ENCODE measurements around the gene CBX5.
A peak's percentile ranks its signal among the peaks of the same experiment; 100 is the strongest.
"Not testable (repeated sequence)": the region's sequence is repeated elsewhere in the genome, so short reads cannot be mapped to it uniquely, and the experiment has no call there.

The CBX5 gene

GRCh38 chr12:54228471-54228870 lies 51.5 kb downstream of the CBX5 start:
- no peak for TF ChIP-seq CTCF (IDR thresholded peaks at IDR 0.05; ENCODE audit: insufficient read depth, low read depth, low read length, missing control alignments)
- DNase-seq (ENCODE audit: low read depth) = no peak
- H3K4me3 ChIP-seq (ENCODE audit: low read length) = no peak overlapping the region

GRCh38 chr12:54227927-54228326 lies 52.0 kb downstream of the CBX5 start:
- H3K4me3 ChIP-seq (ENCODE audit: low read length); DNase-seq (ENCODE audit: low read depth): not testable (repeated sequence)

- H3K4me3 ChIP-seq (ENCODE audit: low read length) = no peak overlapping the region
- TF ChIP-seq CTCF (IDR thresholded peaks at IDR 0.05; ENCODE audit: insufficient read depth, low read depth, low read length, missing control alignments) = no peak
- DNase-seq (ENCODE audit: low read depth) = no peak
Observed at GRCh38 chr12:54227376-54227775, 52.5 kb downstream of the CBX5 start.

GRCh38 chr12:54225666-54226065 lies 54.3 kb downstream of the CBX5 start:
- no peak for DNase-seq (ENCODE audit: low read depth)
- TF ChIP-seq CTCF (IDR thresholded peaks at IDR 0.05; ENCODE audit: insufficient read depth, low read depth, low read length, missing control alignments) = no peak
- H3K4me3 ChIP-seq (ENCODE audit: low read length) = no peak overlapping the region

- H3K4me3 ChIP-seq (ENCODE audit: low read length) = no peak overlapping the region
- DNase-seq (ENCODE audit: low read depth) = peak; percentile 75
- no peak for TF ChIP-seq CTCF (IDR thresholded peaks at IDR 0.05; ENCODE audit: insufficient read depth, low read depth, low read length, missing control alignments)
Observed at GRCh38 chr12:54222609-54223008, 57.3 kb downstream of the CBX5 start.

GRCh38 chr12:54221402-54221984 lies 58.4 kb downstream of the CBX5 start:
- TF ChIP-seq CTCF (IDR thresholded peaks at IDR 0.05; ENCODE audit: insufficient read depth, low read depth, low read length, missing control alignments) = no peak
- no peak for DNase-seq (ENCODE audit: low read depth)
- no peak overlapping the region for H3K4me3 ChIP-seq (ENCODE audit: low read length)

GRCh38 chr12:54220567-54220966 lies 59.4 kb downstream of the CBX5 start:
- no peak for DNase-seq (ENCODE audit: low read depth)
- H3K4me3 ChIP-seq (ENCODE audit: low read length) = no peak overlapping the region
- no peak for TF ChIP-seq CTCF (IDR thresholded peaks at IDR 0.05; ENCODE audit: insufficient read depth, low read depth, low read length, missing control alignments)
